Activated B cell treated with CpG ODN at 0.5 μM for 24 hours (primary cell): Measurements from ENCODE around the gene LSM14B. TPM values are rescaled to one million over a fixed set of nuclear protein-coding genes. Genes with fewer than 3 reads are reported as not detected.

Source experiments
- ATAC-seq: fragments of 200-7000 bp; cut with Tn5 transposase; one replicate; pipeline ENCODE4 v1.10.0; 2021; ENCODE audit warnings: low read depth, mild to moderate bottlenecking, moderate library complexity
- CTCF ChIA-PET: fragments of 350-600 bp; sonication (Branson Sonifier 250); formaldehyde crosslinking; loops from one replicate; lab custom pipeline; 2021; ENCODE audit warnings: antibody characterized with exemption; lab: Charles Lee
- POLR2A ChIA-PET: fragments of 350-600 bp; sonication (Branson Sonifier 250); formaldehyde crosslinking; loops from one replicate; lab custom pipeline; 2021; ENCODE audit warnings: antibody characterized with exemption; lab: Charles Lee
- DNase-seq: peaks from one replicate; pipeline ENCODE4 v3.0.0; 2022
- H3K27ac Mint-ChIP-seq: one replicate; pipeline ENCODE4 v1.8.0; 2020; ENCODE audit warnings: mixed read lengths
- H3K27me3 Mint-ChIP-seq: one replicate; pipeline ENCODE4 v1.8.0; 2021; ENCODE audit warnings: mixed read lengths
- H3K36me3 Mint-ChIP-seq: one replicate; pipeline ENCODE4 v1.8.0; 2021; ENCODE audit warnings: low read depth, mixed read lengths
- H3K4me1 Mint-ChIP-seq: one replicate; pipeline ENCODE4 v1.8.0; 2021; ENCODE audit warnings: mixed read lengths
- H3K4me3 Mint-ChIP-seq: one replicate; pipeline ENCODE4 v1.8.0; 2020; ENCODE audit warnings: mild to moderate bottlenecking, mixed read lengths
- H3K9me3 Mint-ChIP-seq: one replicate; pipeline ENCODE4 v1.8.0; 2020; ENCODE audit warnings: mixed read lengths
- intact Hi-C: fragments of 100-400 bp; cut with micrococcal nuclease; formaldehyde crosslinking; loops from one replicate; pipeline ENCODE4 v1.15.1; 2024
- total RNA-seq: library from RNA; stranded (reverse); gene quantifications from 2 replicates; pipeline ENCODE4 v1.2.3, GENCODE V29; 2022
- TF ChIP-seq, protein P1 (sequence below): fragments of 200-600 bp; IDR thresholded peaks from one replicate; pipeline ENCODE4 v1.8.0; 2022; ENCODE audit warnings: antibody characterized with exemption, mild to moderate bottlenecking

LSM14B gene
- total RNA-seq, 1 donor from 2014 or later, result 36.4 TPM

DNA sequence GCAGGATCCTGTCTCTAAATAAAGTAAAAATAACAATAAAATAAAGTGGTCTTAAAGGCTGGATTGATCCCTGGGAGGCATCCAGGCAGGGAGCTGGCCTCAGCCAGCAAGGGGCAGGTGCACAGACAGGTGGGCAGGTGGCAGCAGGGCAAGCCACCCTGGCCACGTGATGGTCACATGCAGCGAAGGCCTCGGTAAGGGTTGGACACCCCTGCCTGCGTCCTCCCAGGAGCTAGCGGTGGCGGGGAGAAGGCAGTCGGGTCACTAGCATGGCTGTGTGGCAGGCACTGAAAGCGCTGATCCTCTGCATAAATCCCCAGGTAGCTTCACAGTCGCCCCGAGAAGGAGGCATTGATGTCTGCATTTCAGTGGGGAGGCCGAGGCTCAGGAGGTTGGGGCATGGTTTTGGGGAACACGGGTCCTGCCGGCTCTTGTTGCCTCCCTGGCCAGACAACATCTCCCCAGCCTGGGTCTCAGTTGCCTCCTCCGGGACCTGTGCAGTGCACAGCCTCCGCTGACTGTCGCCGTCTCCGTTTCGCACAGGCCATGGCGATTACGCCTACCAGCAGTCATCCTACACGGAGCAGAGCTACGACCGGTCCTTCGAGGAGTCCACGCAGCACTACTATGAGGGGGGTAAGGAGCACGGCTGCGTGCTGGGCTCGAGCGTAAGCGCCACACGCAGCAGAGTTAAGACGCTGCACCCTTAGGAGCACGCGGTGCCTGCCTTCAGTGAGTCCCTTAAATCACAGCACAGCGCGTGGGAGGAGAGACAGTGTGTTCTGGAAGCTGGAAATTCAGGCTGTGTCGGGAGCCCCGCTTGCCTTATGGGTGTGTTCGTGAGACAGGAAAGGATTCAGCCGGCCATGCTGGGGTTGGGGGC, 42.8 kb downstream of the LSM14B start:
- no peak for DNase-seq
- TF ChIP-seq, protein P1, sequence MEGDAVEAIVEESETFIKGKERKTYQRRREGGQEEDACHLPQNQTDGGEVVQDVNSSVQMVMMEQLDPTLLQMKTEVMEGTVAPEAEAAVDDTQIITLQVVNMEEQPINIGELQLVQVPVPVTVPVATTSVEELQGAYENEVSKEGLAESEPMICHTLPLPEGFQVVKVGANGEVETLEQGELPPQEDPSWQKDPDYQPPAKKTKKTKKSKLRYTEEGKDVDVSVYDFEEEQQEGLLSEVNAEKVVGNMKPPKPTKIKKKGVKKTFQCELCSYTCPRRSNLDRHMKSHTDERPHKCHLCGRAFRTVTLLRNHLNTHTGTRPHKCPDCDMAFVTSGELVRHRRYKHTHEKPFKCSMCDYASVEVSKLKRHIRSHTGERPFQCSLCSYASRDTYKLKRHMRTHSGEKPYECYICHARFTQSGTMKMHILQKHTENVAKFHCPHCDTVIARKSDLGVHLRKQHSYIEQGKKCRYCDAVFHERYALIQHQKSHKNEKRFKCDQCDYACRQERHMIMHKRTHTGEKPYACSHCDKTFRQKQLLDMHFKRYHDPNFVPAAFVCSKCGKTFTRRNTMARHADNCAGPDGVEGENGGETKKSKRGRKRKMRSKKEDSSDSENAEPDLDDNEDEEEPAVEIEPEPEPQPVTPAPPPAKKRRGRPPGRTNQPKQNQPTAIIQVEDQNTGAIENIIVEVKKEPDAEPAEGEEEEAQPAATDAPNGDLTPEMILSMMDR, result no peak
- no peak for ATAC-seq
- Mint-ChIP-seq H3K4me1 (no peaks in the 10 kb centered on the region), H3K4me3 (no peak overlapping the region), H3K36me3 (peaks cover 51% of the 10 kb centered on the region), H3K27ac (no peak overlapping the region), H3K27me3 (no peaks in the 10 kb centered on the region), H3K9me3 (no peaks in the 10 kb centered on the region)
- CTCF ChIA-PET, result no interaction called here
- intact Hi-C loops, result no loop called here
- POLR2A ChIA-PET, result interaction anchor here (0.6 kb wide), 1 partner anchor 36 kb away, joined by 4 read pairs; no protein-coding TSS in a partner anchor

DNA sequence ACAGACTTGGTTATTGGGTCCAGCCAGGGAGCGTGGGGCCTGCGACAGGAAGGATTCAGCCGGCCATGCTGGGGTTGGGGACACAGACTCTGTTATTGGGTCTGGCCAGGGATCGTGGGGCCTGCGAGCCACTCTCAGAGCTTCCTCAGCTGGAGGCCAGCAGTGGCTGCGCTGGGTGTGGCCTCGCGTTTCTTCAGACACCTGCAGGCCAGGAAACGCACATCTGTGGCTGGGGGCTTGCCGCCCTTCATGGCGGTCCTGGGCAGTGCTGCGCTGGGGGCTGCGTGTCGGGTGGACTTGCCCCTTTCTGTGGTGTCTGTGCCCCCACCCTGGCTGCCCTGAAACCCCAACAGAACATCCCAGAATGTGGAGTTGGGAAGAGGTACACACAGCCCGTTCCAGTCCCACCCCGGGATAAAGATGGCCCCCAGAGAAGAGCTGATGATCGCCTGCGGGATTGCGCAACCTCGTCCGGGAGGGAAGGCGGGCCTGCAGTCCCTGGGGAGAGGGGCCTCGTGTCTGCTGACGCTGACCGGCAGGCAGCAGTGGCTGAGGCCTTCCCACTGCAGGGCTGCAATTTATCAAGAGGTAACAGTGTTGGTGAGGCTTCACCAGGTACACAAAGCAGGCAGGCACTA, 43.6 kb downstream of the LSM14B start:
- TF ChIP-seq, protein P1, result no peak
- Mint-ChIP-seq H3K27me3 (no peaks in the 10 kb centered on the region), H3K4me3 (no peak overlapping the region), H3K36me3 (peaks cover 45% of the 10 kb centered on the region), H3K4me1 (no peaks in the 10 kb centered on the region), H3K27ac (no peak overlapping the region), H3K9me3 (no peaks in the 10 kb centered on the region)
- CTCF ChIA-PET, result no interaction called here
- intact Hi-C loops, result no loop called here
- POLR2A ChIA-PET, result no interaction called here
- no peak for DNase-seq
- no peak for ATAC-seq

GRCh38 chr20:62167474-62167873, 45.2 kb downstream of the LSM14B start:
- CTCF ChIA-PET, result no interaction called here
- Mint-ChIP-seq H3K36me3 (peaks cover 37% of the 10 kb centered on the region), H3K27ac (no peak overlapping the region), H3K4me1 (no peaks in the 10 kb centered on the region), H3K9me3 (no peaks in the 10 kb centered on the region), H3K27me3 (no peaks in the 10 kb centered on the region), H3K4me3 (no peak overlapping the region)
- DNase-seq (no peak), ATAC-seq (no peak)
- POLR2A ChIA-PET, result interaction anchor here (0.8 kb wide), 1 partner anchor 14 kb away, joined by 7 read pairs; no protein-coding TSS in a partner anchor
- intact Hi-C loops, result no loop called here
- TF ChIP-seq, protein P1, result no peak

DNA sequence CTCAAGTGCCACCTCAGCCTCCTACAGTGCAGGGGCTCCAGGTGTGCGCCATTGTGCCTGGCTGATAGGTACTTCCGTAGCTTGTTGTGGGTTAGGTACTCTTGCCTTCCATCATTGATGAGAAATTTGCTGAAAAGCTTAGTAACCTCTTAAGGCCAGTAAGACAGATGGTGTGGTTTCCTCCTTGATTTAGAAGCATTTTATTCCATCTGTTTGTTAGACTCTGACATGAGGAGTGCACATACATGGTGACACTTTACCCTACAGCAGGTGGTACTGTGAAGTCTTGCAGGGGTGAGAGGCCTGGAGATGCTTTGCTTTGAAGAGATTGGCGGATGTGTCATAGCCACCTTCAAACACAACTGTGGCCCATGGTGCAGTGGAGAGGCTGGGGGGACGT, 45.8 kb downstream of the LSM14B start:
- ChIA-PET POLR2A (interaction anchor here (0.8 kb wide), 1 partner anchor 14 kb away, joined by 7 read pairs; no protein-coding TSS in a partner anchor), CTCF (no interaction called here)
- Mint-ChIP-seq H3K36me3 (peaks cover 36% of the 10 kb centered on the region), H3K27ac (no peak overlapping the region), H3K4me3 (no peak overlapping the region), H3K9me3 (no peaks in the 10 kb centered on the region), H3K4me1 (no peaks in the 10 kb centered on the region), H3K27me3 (no peaks in the 10 kb centered on the region)
- intact Hi-C loops, result no loop called here
- DNase-seq (no peak), ATAC-seq (no peak)
- TF ChIP-seq, protein P1, result no peak

DNA sequence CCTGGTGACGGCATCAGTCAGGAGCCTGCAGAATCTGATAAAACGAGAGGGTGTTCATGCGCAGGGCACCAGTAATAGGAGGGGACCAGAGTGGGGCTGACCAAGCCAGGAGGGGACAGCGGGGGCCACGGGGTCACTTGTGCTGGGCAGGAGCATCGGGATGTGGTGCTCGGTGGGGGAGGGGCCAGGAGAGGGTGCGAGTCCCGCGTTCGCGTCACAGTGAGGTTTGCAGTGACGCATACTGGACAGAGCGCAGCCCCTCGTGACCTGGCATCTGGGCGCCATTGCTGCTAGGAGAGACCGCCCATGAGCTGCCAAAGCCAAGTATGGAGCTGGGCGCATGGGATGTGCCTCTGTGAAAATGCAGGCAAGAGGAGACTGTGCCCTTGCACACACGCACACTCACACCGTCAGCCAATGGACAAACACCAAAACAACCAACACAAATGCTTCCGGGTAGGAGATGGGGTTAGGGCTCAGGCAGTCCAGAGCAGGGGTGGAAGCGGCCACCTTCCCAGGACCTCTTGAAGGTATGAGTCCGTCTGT, 46.7 kb downstream of the LSM14B start:
- no peak for ATAC-seq
- no peak overlapping the region for H3K27ac Mint-ChIP-seq

More for the DNA sequence above, 46.7 kb downstream of the LSM14B start:
- DNase-seq, result no peak
- no peaks in the 10 kb centered on the region for H3K4me1 Mint-ChIP-seq
- ChIA-PET CTCF (no interaction called here), POLR2A (no interaction called here)
- TF ChIP-seq, protein P1, result no peak
- intact Hi-C loops, result no loop called here
- peaks cover 31% of the 10 kb centered on the region for H3K36me3 Mint-ChIP-seq
- no peaks in the 10 kb centered on the region for H3K9me3 Mint-ChIP-seq
- H3K4me3 Mint-ChIP-seq, result no peak overlapping the region
- no peaks in the 10 kb centered on the region for H3K27me3 Mint-ChIP-seq
